Right lobe of liver (tissue), 6 donors: Measurements from ENCODE around the gene CIAO3. TPM values are rescaled to one million over a fixed set of nuclear protein-coding genes. Genes with fewer than 3 reads are reported as not detected.
"Not testable (repeated sequence)": the region's sequence is repeated elsewhere in the genome, so short reads cannot be mapped to it uniquely, and the experiment has no call there.

Experiments used
- ATAC-seq, 4 donors: fragments of 200-7000 bp; cut with Tn5 transposase; one replicate each; pipeline ENCODE4 v1.9.1; 2020; ENCODE audit warnings: mild to moderate bottlenecking in 4 of 4, moderate library complexity in 4 of 4
- DNase-seq, 3 donors: peaks; one replicate each; pipeline ENCODE4 v3.0.0-alpha.2; 2020
- H3K27ac ChIP-seq, 3 donors: fragments of 200-600 bp; one replicate each; pipeline ENCODE4 v1.8.0; 2022
- H3K27me3 ChIP-seq, 2 donors: fragments of 200-600 bp; one replicate each; pipeline ENCODE4 v1.8.0; 2022
- H3K36me3 ChIP-seq, 4 donors: fragments of 200-600 bp; sonication (generic) in 1 of 4; one replicate each; pipeline versions ENCODE4 v1.5.1 to v1.8.0; 2017 to 2022; ENCODE audit warnings: control low read depth in 1 of 4
- H3K4me1 ChIP-seq, 4 donors: fragments of 200-600 bp; sonication (generic) in 1 of 4; one replicate each; pipeline versions ENCODE4 v1.5.1 to v1.8.0; 2017 to 2022; ENCODE audit warnings: control low read depth in 1 of 4
- H3K4me3 ChIP-seq, 3 donors: fragments of 200-600 bp; one replicate each; pipeline ENCODE4 v1.8.0; 2022
- H3K9me3 ChIP-seq, 4 donors: fragments of 200-600 bp; sonication (generic) in 1 of 4; one replicate each; pipeline versions ENCODE4 v1.5.1 to v1.8.0; 2017 to 2022; ENCODE audit warnings: control low read depth in 1 of 4
- CTCF ChIP-seq, 4 donors: fragments of 200-600 bp in 3 of 4; fragments of 450-650 bp in 1 of 4; IDR thresholded peaks; one replicate each; pipeline versions ENCODE4 v1.5.1 to v1.8.0; 2016 to 2022; ENCODE audit warnings: antibody characterized with exemption in 4 of 4, mild to moderate bottlenecking in 2 of 4
- POLR2A ChIP-seq: fragments of 450-650 bp; IDR thresholded peaks from one replicate; pipeline ENCODE4 v1.6.1; 2017; ENCODE audit warnings: antibody characterized with exemption, mild to moderate bottlenecking
- WGBS: methylation state at CpG from one replicate; pipeline ENCODE4 v1.1.6; 2018; ENCODE audit warnings: low coverage, low lambda C conversion rate; ENCODE audit not compliant: insufficient coverage; ENCODE audit errors: missing lambda C conversion rate; 5-methylcytosine and 5-hydroxymethylcytosine counted together
- intact Hi-C, 2 donors: fragments of 100-400 bp; cut with DNase I; formaldehyde crosslinking; loops; one replicate each; pipeline versions ENCODE4 v1.11.2 to v1.14.1; 2022
- total RNA-seq, 6 experiments: library from RNA; depleted of rRNA in 2 of 6; stranded (reverse); fragments of >200 nt in 2 of 6; fragmentation: NEBNext Ultra II Directional in 3 of 6; extraction: Animal tissue kit (Norgen Biotek cat#: 25700) in 3 of 6; gene quantifications; one replicate each; pipeline versions ENCODE4 v1.1.0 to v1.2.4, GENCODE V29; 2016 to 2023
- donor health status: DM: no; HTN: yes; CAD: no.
- donor health status: DM: no; HTN: no; CAD: no.
- donor health status: DM: no; HTN: no; CAD: no.
- donor health status: DM: no; HTN: yes; CAD: no.
- donor health status: DM: no; HTN: yes; CAD: no.

Gene CIAO3
- total RNA-seq, 6 experiments from 2014 or later: 11.9 to 26.1 (median 17.3) TPM

DNA sequence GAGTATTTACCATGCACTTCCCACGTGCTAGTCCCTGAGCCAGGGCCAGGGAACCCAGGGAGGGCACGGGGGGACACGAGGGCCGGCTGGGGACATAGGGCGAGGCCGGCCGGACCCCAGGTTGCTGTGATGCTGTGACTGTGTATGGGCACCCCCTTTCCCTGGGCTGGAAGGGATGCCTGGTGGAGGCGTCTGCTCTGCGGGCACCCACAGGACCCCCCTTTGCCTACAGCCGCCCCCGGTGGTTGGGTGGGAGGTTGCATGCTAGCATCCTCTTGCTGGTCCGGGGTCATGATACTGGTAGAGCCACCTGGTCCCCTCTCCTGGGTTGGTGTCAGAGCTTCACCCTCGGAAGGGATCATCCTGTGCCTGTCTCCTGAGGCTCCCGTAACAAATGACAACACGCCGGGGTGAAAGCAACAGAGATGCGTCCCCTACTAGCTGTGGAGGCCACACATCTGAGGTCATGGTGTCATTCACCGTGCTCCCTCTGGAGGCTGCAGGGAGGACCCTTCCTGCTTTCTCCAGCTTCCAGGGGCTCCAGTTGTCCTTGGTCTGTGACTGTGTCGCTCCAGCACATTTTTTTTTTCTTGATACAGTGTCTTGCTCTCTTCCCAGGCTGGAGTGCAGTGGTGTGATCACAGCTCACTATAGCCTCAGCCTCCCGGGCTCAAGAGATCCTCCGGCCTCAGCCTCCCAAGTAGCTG, 3.1 kb upstream of the CIAO3 start:
- no peaks in the 10 kb centered on the region for H3K36me3 ChIP-seq
- H3K27ac ChIP-seq: no peak overlapping the region
- H3K27me3 ChIP-seq: no peaks in the 10 kb centered on the region
- H3K4me3 ChIP-seq: no peak overlapping the region
- WGBS: 70% methylated on average over 7 of the region's 21 CpGs
- ATAC-seq (no peak), DNase-seq (no peak)
- TF ChIP-seq POLR2A: no peak
- TF ChIP-seq CTCF (IDR thresholded peaks at IDR 0.05): no peak
- intact Hi-C loops: no loop called here
- H3K4me1 ChIP-seq: peaks cover 0 to 12% (median 5%) of the 10 kb centered on the region in 4 donors
- H3K9me3 ChIP-seq: no peaks in the 10 kb centered on the region

DNA sequence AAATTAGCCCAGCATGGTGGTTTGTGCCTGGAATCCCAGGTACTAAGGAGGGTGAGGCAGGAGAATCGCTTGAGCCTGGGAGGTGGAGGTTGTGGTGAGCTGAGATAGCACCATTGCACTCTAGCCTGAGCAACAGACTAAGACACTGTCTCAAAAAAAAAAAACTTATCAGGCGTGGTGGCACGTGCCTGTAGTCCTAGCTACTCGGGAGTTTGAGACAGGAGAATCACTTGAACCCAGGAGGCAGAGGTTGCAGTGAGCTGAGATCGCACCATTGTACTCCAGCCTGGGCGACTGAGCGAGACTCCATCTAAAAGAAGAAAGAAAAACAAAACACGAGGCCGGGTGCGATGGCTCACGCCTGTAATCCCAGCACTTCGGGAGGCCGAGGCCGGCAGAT, 2.1 kb upstream of the CIAO3 start:
- 56% methylated on average over 10 of the region's 14 CpGs for WGBS
- H3K36me3 ChIP-seq, H3K27me3 ChIP-seq, H3K9me3 ChIP-seq, H3K4me3 ChIP-seq, H3K27ac ChIP-seq, intact Hi-C loops, DNase-seq, ATAC-seq: not testable (repeated sequence)
- peaks cover 0 to 12% (median 5%) of the 10 kb centered on the region in 4 donors for H3K4me1 ChIP-seq

DNA sequence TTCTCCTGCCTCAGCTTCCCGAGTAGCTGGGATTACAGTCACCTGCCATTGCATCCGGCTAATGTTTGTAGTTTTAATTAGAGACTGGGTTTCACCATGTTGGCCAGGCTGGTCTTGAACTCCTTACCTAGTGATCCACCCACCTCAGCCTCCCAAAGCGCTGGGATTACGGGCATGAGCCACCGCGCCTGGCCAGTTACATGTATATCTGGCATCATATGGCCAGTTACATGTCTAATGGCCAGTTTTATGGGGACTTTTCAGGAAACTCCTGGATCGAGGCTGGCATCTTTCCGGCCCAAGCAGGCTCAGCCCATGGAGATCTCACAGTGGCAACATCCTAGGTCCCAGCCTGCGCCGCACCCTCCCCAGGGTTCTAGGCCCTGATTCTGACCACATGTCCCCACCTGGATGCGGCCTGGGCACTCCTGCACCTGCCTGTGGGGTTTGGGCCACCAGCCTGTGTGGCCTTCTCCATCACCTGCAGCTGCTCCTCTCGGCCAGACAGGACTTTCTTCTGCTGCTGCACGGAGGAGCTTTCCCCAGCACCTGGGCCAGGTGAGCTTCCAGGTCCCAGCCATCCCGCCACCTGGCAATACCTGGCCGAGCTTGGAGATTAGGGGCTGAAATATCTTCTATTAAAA, 1.3 kb upstream of the CIAO3 start:
- no peaks in the 10 kb centered on the region for H3K27me3 ChIP-seq
- H3K36me3 ChIP-seq: peaks cover 0 to 4% (median 2%) of the 10 kb centered on the region in 4 donors
- H3K27ac ChIP-seq: no peak overlapping the region
- H3K4me3 ChIP-seq: no peak overlapping the region
- TF ChIP-seq CTCF (IDR thresholded peaks at IDR 0.05) (no peak), POLR2A (no peak)
- H3K9me3 ChIP-seq: no peaks in the 10 kb centered on the region
- no peak for ATAC-seq
- 88% methylated on average over 8 of the region's 15 CpGs for WGBS
- peaks cover 0 to 12% (median 5%) of the 10 kb centered on the region in 4 donors for H3K4me1 ChIP-seq
- DNase-seq: no peak
- intact Hi-C loops: no loop called here

DNA sequence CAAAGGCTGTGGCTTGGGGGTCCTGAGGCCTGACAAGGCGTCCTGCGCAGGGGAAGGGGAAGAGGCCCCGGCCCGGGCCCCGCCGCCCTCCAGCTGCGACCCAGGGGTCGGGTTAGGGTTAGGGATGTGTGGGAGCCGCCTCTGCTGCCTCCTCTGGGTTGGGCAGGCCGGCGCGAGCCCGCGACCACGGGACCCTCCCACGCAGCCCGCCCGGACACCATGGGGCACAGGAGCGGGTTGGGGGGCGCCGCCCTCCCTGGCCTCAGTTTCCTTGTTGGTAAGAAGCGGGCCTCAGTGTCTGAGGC, 386 bp downstream of the CIAO3 start:
- peak overlapping the region; percentile 97 to 100 (median 98) for H3K4me3 ChIP-seq
- ATAC-seq (peak; percentile 25 to 37 (median 31)), DNase-seq (no peak)
- TF ChIP-seq POLR2A (no peak), CTCF (IDR thresholded peaks at IDR 0.05) (no peak)
- H3K27ac ChIP-seq: peak overlapping the region; percentile 15 to 67 (median 59)
- 0% methylated on average over 3 of the region's 22 CpGs for WGBS
- H3K36me3 ChIP-seq: peaks cover 0 to 21% (median 3%) of the 10 kb centered on the region in 4 donors
- no peaks in the 10 kb centered on the region for H3K27me3 ChIP-seq
- intact Hi-C loops: no loop called here
- H3K9me3 ChIP-seq: no peaks in the 10 kb centered on the region
- H3K4me1 ChIP-seq: peaks cover 0 to 12% (median 5%) of the 10 kb centered on the region in 4 donors
